ENCODE data around the gene TRMT1.
"Not testable (repeated sequence)": the region's sequence is repeated elsewhere in the genome, so short reads cannot be mapped to it uniquely, and the experiment has no call there.

The TRMT1 gene

GRCh38 chr19:13150187-13150930 lies 33.8 kb upstream of the TRMT1 start, which contains the start of the genes IER2 and STX10:
TSS of gene IER2 (plus strand) at chr19:13150411. CDS start at chr19:13153187, 2,776 bp downstream.
TSS of gene STX10 (minus strand) at chr19:13150375. CDS start at chr19:13150173, 202 bp downstream.
- DNase-seq = peak; percentile 97 to 98 (median 98)

- peak; percentile 47 to 74 (median 58) for DNase-seq
Observed at GRCh38 chr19:13149628-13150186, 33.2 kb upstream of the TRMT1 start.

- DNase-seq = not testable (repeated sequence)
Observed at GRCh38 chr19:13149173-13149627, 32.7 kb upstream of the TRMT1 start.

GRCh38 chr19:13146763-13147563 lies 30.4 kb upstream of the TRMT1 start:
- DNase-seq = peak; percentile 91 to 95 (median 94)

DNA sequence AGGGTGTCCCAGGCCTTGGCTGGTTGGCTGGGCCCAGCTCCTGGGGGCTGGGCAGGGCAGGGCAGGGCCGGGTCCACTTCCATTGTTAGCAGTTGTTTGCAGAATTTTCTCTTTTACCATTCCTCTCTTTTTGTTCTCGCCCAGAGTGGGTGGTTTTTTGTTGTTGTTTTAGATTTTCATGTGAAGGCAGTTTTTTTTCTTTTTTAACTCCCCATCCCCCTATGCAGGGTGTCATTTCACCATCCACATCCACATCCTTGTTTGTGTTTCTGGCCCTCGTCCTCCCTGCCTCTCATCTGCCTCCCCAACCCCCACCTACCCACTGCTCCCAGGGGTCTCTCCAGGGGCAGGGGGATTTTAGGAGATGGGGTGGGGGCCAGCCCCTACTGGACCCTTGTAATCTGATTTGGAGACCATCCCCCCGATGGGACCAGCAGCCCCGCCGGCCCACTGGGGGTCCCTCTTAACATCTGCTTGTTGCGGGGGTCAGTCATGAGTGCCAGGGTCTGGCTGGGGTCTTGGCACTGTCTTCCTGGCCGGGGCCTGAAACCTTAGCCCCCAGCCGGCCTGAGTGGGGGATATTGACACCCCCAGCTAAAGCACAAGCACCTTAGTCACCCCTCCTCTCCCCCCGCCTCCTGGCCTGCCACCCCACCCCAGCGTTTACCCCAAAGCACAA lies 23.2 kb upstream of the TRMT1 start:
- no peak for DNase-seq

DNA sequence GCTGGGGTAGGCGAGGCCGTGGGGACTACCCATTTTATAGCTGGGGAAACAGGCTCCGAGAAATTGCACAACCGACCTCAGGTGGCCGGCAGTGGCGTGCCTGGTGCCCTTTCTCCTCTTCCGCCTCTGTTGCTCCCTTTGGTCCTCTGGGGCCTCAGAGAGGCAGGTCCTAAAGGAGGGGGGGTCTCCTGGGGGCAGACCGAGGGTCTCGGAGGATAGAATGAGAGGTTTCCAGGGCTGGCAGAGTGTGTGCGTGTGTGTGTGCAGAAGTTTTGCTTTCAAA lies 22.3 kb upstream of the TRMT1 start:
- DNase-seq = peak in 1 of 4 experiments; percentile 22

GRCh38 chr19:13138171-13138915 lies 21.8 kb upstream of the TRMT1 start:
- no peak for DNase-seq

GRCh38 chr19:13137290-13137794 lies 20.8 kb upstream of the TRMT1 start:
- DNase-seq = no peak

DNA sequence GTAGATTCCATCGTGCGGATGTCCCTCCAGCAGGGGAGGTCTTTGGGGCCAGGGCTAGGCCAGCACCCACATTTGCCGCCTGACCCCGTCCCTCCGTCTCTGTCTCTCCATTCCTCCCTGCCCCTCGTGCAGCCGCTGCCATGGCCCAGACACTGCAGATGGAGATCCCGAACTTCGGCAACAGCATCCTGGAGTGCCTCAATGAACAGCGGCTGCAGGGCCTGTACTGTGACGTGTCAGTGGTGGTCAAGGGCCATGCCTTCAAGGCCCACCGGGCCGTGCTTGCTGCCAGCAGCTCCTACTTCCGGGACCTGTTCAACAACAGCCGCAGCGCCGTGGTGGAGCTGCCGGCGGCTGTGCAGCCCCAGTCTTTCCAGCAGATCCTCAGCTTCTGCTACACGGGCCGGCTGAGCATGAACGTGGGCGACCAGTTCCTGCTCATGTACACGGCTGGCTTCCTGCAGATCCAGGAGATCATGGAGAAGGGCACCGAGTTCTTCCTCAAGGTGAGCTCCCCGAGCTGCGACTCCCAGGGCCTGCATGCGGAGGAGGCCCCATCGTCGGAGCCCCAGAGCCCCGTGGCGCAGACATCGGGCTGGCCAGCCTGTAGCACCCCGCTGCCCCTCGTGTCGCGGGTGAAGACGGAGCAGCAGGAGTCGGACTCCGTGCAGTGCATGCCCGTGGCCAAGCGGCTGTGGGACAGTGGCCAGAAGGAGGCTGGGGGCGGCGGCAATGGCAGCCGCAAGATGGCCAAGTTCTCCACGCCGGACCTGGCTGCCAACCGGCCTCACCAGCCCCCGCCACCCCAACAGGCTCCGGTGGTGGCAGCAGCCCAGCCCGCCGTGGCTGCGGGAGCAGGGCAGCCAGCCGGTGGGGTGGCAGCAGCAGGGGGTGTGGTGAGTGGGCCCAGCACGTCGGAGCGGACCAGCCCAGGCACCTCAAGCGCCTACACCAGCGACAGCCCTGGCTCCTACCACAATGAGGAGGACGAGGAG lies 18.8 kb upstream of the TRMT1 start:
- DNase-seq = no peak

DNA sequence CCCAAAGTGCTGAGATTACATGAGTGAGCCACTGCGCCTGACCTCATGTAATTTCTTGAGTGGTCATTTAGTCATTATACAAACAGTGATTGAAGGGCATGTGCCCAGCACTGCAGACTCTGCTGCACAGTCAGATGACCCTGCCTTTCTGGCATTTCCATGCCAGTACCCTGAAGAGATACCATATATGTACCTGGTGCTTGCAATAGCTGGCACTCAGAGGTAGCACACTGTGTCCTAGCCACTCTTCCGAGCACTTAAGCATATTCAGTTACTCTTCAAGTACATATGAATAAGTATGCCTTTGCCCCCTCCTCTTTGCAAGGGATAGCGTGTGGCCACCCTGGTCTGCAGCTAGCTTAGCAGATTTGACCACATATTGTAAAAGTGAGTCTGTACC lies 18.1 kb upstream of the TRMT1 start:
- DNase-seq = no peak

DNA sequence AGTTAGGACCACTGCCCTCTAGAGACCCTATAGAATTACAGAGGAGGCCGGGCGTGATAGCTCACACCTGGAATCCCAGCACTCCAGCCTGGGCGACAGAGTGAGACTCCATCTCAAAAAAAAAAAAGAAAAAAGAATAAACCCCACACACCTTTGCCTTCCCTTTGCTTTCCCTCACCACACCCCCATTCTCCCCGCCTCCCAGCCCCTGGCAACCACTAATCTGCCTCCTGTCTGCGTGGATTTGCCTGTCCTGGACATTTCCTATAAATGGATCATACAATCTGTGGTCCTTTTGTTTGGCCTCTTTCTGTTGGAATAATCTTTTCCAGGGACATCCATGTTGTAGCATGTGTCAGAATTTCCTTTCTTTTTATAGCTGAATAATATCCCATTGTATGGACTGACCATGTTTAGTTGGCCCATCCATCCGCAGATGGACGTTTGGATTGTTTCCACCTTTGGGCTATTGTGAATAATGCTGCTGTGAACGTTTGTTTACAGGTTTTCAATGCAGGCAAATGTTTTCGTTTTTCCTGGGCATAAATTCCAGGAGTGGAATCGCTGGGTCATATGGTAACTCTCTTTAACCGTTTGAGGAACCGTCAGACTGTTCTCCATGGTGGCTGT lies 16.8 kb upstream of the TRMT1 start:
- DNase-seq = no peak

- no peak for DNase-seq
Observed at GRCh38 chr19:13132471-13133180, 16.1 kb upstream of the TRMT1 start.

DNA sequence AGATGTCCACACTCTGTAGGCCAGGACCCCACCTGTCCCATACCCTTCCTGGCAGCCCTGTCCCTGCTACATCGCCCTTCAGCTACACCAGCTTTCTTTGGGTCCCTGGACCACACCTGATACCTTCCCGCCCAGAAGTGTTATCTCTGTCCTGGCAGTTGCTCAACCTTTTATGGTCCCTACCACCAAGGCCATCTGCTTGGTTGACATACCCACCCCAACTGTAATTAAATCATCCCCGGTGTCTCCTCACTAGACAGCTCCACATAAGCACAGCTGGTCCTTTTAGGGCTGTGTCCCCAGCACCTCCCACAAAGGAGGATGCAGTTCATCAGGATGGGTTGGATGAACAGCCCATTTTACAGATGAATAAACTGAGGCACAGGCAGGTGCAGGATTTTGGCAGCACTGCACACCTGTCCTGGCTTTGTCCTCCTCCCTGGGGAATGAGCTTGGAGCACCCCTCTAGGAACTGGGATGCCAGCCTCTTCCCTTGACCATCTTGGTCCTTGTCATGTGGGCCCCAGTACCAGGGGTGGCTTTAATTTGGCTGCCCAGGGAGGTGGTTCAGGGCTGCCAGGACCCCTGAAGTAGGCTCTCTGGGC lies 14.4 kb upstream of the TRMT1 start:
- no peak for DNase-seq

DNA sequence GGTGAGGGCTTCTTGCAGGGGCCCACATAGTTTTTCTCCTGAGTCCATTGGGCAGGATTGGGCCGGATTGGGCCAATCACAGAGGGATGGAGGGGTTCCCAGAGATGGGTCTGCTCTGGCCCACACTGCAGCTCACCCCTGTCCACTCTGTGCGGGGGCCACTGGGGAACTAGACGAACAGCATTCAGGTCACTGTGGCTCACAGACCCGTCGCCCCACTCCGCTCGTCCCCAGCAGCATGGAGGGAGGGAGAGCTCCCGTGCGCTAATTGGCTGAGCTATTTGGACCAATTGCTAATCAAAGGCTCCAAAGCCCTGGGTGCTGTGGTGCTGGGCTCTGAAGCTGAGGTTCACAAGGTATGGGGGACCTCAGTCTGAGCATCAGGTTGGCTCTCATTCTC lies 12.8 kb upstream of the TRMT1 start:
- DNase-seq = no peak

DNA sequence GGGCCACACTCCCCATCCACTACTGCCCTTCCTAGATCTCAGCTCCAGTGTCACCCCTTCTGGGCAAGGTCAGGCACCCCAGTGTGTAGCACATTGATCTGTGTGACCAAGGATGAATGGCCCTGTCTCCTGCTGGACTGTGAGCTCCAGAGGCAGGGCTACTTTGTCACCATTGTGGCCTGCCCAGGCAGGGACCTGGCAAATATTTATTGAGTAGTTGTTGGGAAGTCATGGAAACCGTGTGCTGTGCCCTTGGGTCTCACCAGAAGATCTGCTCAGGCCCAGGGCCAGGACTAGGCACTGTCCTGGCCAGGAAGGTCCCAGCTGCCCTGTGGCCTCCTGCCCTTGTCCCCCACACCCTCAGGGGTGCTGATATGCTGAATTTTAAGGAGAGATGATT lies 12.0 kb upstream of the TRMT1 start:
- DNase-seq = no peak

GRCh38 chr19:13127811-13128575 lies 11.5 kb upstream of the TRMT1 start:
- DNase-seq = no peak

DNA sequence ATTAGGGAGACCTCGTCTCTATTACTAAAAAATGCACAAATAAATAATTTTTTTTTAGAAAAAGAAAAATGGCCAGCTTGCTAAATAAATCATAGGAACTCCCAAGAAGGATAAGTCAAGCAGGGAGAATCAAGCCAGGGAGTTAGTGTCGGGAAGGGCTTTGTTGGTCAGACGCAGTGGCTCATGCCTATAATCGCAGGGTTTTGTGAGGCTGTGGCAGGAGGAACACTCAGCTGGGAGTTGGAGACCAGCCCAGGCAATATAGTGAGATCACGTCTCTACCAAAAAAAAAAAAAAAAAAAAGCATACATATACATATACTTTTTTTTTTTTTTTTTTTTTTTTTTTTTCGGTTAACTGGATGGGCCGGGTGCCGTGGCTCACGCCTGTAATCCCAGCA lies 10.5 kb upstream of the TRMT1 start:
- DNase-seq = no peak

Data from suppressor macrophage (primary cell).